Hematopoietic multipotent progenitor cell (in vitro differentiated cells): ENCODE measurements around the gene TPSAB1. TPM values are rescaled to one million over a fixed set of nuclear protein-coding genes. Genes with fewer than 3 reads are reported as not detected.
"Not testable (repeated sequence)": the region's sequence is repeated elsewhere in the genome, so short reads cannot be mapped to it uniquely, and the experiment has no call there.

ENCODE experiments used
- DNase-seq, 3 donors: peaks; one replicate each; pipeline ENCODE4 v3.0.0-alpha.2; 2011 to 2015; ENCODE audit warnings: low read depth in 2 of 3, low spot score in 2 of 3
- total RNA-seq: library from RNA; depleted of rRNA; stranded (reverse); fragments of >200 nt; gene quantifications from one replicate; pipeline ENCODE4 v1.2.3, GENCODE V29; 2012

The TPSAB1 gene
- total RNA-seq, 1 donor = 72.2 TPM

- peak in 2 of 3 donors; percentile 77 to 81 for DNase-seq
Measured at GRCh38 chr16:1244881-1245280, 4.4 kb downstream of the TPSAB1 start.

DNA sequence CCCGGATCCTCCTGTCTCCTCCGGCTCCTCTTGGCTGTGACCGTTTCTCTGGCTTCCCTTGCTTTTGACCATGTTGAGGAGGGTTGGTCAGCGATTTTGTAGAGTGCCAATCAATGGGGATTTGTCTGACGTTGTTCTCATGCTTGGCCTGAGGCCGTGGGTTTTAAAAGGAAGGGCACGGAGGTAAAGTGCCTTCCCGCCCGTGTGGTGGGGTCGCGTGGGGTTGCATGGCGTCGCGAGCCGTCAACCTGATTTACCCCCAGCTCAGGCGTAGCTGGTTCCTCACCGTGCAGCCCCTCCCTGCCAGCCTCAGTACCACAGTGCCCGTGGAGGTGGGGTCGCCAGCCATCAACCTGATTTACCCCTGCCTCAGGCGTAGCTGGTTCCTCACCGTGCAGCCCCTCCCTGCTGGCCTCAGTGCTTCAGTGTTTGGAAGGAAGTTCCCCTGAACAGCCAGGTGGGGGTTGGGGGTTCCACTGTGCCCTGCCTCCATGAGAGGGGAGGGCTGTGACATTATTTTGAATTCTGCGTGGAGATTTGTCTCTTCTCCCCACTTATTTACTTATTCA is 5.0 kb downstream of the TPSAB1 start:
- DNase-seq = peak in 2 of 3 donors; percentile 21 to 29

DNA sequence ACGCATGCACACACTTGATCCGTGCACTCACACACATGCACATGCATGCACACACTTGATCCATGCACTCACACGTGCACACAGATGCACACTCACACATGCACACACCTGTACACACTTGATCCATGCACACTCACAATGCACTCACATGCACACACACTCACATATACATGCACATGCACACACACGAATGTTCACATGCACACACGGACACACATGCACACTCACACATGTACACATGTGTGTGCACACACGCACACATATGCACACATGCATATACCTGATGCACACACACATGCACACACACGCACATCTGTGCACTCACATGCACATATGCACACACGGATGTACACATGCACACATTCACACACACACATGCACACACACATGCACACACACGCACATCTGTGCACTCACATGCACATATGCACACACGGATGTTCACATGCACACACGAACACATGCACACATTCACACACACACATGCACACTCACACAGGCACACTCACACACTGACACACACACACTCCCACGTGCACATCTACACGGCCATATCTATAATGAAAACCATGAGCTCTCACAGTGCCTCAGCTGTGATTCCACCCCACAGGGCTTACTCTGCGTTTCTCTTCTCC is 7.5 kb downstream of the TPSAB1 start:
- not testable (repeated sequence) for DNase-seq

- DNase-seq = not testable (repeated sequence)
Measured at GRCh38 chr16:1249031-1249755, 8.7 kb downstream of the TPSAB1 start.

GRCh38 chr16:1253701-1254364 is 13.3 kb downstream of the TPSAB1 start:
- not testable (repeated sequence) for DNase-seq

DNA sequence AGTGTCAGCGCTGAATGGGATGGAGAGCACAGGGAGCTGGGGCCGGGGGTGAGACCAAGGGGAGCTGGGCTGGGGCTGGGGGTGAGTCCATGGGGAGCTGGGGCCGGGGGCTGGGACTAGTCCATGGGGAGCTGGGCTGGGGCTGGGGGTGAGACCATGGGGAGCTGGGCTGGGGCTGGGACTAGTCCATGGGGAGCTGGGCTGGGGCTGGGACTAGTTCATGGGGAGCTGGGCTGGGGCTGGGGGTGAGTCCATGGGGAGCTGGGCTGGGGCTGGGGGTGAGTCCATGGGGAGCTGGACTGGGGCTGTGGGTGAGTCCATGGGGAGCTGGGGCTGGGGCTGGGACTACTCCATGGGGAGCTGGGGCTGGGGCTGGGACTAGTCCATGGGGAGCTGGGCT is 14.3 kb downstream of the TPSAB1 start:
- DNase-seq = not testable (repeated sequence)

DNA sequence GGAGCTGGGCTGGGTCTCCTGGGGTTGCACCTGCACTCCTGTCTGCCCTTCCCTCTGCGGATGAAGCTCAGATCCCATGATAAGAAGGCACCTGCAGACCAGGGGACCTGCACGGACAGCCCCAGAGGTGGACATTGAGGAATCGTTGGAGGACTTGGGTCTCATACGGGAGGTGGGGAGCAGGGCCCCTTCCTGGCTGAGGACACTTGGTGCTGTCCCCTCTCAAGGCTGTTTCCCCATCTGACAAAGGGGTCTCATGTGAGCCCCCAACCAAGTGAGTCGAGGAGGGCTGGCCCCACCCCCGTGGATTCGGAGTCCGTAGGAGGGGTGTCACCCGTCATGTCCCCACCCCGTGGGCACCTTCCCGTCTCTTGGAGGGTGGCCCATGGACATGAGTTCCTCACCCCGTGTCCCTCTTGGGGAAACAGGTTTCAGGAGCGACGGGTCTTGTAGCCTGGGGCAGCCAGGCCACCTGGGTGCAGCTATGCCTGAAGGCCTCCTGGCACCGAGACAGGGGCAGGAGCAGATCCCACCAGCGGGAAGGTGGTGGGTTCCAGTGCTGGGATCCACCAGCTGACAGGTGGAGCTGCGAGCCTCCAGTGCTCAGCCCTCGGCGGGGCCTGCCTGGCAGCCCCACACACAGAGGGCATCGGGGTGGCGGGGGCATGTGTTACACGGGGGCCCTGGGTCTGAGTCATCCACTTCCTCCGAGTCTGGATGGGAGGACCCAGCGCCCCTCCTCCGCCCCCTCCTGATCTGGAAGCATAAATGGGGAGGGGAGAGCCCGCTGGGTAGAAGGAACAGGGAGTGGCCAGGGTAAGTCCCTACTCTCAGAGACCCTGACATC is 15.0 kb downstream of the TPSAB1 start, which contains the start of gene TPSD1:
TPSD1 (plus strand) TSS at position 794 of the 847 bp plus-strand sequence. CDS start 212 bp downstream, outside the sequence.
- DNase-seq = peak in 2 of 3 donors; percentile 33 to 40

DNA sequence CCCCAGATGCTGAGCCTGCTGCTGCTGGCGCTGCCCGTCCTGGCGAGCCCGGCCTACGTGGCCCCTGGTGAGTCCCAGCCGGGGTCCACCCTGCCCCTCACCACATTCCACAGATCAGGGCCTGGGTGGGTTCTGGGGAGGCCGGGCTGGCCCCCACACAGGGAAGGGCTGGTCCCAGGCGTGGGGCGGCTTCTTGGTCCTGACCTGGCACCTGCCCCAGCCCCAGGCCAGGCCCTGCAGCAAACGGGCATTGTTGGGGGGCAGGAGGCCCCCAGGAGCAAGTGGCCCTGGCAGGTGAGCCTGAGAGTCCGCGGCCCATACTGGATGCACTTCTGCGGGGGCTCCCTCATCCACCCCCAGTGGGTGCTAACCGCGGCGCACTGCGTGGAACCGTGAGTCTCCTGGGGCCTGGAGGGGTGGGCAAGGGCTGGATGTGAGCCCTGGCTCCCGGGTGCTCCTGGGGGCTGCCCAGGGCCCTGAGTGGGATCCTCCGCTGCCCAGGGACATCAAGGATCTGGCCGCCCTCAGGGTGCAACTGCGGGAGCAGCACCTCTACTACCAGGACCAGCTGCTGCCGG is 15.9 kb downstream of the TPSAB1 start:
- not testable (repeated sequence) for DNase-seq

DNA sequence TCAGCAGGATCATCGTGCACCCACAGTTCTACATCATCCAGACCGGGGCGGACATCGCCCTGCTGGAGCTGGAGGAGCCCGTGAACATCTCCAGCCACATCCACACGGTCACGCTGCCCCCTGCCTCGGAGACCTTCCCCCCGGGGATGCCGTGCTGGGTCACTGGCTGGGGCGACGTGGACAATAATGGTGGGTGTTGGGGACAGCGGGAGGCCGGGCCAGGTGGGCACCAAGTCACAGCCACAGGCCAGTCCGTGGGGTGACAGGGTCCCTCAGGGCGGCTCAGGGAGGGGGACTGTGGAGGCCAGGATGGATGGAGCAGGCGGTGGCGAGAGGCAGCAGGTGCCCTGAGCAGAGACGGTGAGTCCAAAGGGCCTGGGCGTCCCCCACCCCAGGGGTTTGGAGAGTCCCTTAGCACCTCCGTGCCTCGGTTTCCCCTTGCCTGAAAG is 16.4 kb downstream of the TPSAB1 start:
- no peak for DNase-seq

DNA sequence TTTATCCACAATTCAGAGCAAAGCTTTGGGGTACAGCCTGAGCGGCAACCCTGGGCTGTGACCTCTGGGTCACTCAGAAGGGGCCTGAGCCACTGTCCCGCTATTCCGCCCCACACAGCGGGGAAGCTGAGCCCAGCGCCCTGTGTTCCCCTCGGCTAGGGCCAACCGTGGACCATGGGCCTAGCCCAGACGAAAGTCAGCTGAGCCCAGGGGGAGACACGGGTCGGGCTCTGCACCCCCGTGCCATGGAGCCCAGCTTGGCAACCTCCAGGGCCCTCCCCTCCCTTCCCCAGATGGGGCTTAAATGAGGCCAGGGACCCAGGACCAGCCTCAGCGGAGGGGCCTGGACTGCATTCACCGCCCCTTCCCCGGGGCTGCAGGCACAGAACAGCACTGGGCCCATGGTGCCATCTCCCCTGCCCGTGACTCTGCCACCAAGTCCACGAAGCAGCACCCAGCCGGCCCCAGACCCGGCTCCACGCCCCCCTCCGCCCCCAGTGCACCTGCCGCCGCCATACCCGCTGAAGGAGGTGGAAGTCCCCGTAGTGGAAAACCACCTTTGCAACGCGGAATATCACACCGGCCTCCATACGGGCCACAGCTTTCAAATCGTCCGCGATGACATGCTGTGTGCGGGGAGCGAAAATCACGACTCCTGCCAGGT is 17.2 kb downstream of the TPSAB1 start:
- DNase-seq = no peak

DNA sequence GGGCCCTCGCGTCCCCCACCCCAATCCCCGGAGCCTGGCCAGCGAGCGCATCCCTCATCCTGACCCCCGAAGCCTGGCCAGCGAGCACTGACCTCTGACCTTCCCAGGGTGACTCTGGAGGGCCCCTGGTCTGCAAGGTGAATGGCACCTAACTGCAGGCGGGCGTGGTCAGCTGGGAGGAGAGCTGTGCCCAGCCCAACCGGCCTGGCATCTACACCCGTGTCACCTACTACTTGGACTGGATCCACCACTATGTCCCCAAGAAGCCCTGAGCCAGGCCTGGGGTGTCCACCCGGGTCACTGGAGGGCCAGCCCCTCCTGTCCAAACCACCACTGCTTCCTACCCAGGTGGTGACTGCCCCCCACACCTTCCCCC is 17.7 kb downstream of the TPSAB1 start:
- DNase-seq = no peak

DNA sequence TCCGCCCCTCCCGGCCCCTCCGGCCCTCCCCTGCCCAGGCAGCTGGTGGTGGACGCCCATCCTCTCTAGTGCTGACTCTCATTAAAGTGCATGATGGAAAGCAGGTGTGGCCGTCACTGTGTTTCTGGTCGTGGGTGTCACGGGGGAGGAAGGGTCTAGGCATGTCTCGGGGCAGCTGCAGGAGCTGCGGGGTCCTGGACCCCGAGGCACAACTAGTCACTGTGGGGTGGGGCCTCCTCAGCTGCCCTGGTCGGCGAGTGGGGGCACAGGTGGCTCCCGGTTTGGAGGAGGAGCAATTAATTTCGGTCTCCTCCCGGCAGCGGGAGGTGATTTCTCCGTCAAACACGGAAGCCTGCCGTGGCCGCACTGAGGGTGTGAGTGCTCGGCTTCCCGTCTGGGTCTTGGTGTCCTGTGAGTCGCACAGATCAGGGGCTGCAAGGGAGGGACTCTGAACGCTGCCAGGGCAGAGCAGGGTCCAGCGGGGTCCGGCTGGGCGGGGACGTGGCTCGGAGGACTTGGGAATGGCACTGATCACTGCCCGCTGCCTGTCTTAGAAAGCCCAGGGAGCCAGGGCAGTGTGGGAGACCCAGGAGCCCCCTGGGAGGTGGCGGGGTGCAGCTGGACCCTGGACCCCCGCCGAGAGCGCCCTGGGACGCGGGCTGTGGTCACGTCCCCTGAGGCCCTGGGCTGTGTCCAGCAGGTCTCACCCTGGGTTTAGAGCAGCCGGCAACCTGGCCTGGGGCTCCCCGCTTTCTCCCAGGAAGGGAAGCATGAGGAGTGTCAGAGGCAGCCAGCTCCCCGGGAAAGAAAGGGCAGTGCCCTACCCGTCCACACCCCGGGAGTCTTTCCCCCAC is 18.6 kb downstream of the TPSAB1 start:
- DNase-seq = peak in 1 of 3 donors; percentile 40

- no peak for DNase-seq
Measured at GRCh38 chr16:1259760-1260068, 19.2 kb downstream of the TPSAB1 start.

GRCh38 chr16:1260101-1260680 is 19.7 kb downstream of the TPSAB1 start:
- DNase-seq = no peak

GRCh38 chr16:1261131-1261892 is 20.8 kb downstream of the TPSAB1 start:
- DNase-seq = no peak

DNA sequence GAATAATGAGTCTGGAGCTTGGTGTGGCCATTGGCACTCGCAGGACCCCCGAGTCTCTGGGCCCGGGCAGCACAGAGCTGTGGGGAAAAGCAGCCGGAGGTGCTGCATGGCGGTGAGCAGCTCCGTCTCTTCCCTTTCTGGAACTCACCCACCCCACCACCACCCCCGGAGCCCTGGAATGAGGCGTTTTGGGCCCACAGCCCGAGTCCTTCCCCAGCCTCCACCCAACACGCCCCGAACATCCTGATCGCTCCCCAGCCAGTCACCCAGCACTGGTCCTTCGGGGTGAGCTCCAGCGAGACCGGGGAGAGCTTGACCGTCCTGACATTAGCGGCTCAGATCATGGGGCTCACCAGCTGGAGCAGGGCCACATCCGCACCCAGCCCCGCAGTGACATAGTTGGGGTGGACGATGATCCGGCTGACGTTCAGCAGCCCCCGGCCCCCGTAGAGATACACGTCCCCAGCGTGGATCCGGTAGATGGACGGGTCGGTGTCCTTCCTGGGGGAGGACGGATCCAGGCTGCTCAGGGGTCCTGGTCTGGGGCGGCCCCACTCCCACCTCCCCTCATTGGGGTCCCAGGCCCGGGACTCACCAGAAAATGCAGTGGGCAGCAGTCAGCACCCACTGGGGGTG is 21.8 kb downstream of the TPSAB1 start:
- DNase-seq = no peak

DNA sequence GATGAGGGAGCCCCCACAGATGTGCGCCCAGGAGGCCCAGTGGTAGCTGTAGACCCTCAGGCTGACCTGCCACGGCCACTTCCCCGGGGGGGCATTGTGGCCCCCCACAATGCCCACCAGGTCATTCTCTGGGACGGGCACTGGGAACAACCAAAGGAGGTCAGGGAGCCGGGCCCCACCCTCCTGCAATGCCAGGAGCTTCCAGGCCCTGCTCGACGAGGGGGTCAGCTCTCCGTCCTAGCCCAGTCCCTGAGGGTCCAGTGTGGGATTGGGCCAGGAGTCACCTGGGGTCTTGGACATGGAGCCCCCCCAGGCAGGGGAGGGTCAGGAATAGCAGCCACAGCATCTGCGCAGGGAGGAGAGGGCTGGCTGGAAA is 22.3 kb downstream of the TPSAB1 start:
- DNase-seq = no peak
